Fibroblast of mammary gland (primary cell): ENCODE measurements around the gene MYBBP1A.

Experiments
- DNase-seq: peaks from one replicate; pipeline ENCODE4 v3.0.0-alpha.2; 2010; ENCODE audit warnings: low read depth
- H3K4me3 ChIP-seq: 2 replicates; pipeline ENCODE4 v1.5.1; 2011; ENCODE audit warnings: low read depth, mild to moderate bottlenecking, low read length, moderate library complexity; ENCODE audit not compliant: control insufficient read depth
- TF ChIP-seq, protein P1 (sequence below): conservative IDR thresholded peaks from 2 replicates; pipeline ENCODE4 v1.5.1; 2011; ENCODE audit warnings: low read depth, low read length, inconsistent platforms; ENCODE audit not compliant: control insufficient read depth, insufficient read depth

MYBBP1A gene

GRCh38 chr17:4500191-4500571 lies 55.0 kb downstream of the MYBBP1A start:
- H3K4me3 ChIP-seq = no peak overlapping the region
- TF ChIP-seq, protein P1, sequence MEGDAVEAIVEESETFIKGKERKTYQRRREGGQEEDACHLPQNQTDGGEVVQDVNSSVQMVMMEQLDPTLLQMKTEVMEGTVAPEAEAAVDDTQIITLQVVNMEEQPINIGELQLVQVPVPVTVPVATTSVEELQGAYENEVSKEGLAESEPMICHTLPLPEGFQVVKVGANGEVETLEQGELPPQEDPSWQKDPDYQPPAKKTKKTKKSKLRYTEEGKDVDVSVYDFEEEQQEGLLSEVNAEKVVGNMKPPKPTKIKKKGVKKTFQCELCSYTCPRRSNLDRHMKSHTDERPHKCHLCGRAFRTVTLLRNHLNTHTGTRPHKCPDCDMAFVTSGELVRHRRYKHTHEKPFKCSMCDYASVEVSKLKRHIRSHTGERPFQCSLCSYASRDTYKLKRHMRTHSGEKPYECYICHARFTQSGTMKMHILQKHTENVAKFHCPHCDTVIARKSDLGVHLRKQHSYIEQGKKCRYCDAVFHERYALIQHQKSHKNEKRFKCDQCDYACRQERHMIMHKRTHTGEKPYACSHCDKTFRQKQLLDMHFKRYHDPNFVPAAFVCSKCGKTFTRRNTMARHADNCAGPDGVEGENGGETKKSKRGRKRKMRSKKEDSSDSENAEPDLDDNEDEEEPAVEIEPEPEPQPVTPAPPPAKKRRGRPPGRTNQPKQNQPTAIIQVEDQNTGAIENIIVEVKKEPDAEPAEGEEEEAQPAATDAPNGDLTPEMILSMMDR = no peak

DNA sequence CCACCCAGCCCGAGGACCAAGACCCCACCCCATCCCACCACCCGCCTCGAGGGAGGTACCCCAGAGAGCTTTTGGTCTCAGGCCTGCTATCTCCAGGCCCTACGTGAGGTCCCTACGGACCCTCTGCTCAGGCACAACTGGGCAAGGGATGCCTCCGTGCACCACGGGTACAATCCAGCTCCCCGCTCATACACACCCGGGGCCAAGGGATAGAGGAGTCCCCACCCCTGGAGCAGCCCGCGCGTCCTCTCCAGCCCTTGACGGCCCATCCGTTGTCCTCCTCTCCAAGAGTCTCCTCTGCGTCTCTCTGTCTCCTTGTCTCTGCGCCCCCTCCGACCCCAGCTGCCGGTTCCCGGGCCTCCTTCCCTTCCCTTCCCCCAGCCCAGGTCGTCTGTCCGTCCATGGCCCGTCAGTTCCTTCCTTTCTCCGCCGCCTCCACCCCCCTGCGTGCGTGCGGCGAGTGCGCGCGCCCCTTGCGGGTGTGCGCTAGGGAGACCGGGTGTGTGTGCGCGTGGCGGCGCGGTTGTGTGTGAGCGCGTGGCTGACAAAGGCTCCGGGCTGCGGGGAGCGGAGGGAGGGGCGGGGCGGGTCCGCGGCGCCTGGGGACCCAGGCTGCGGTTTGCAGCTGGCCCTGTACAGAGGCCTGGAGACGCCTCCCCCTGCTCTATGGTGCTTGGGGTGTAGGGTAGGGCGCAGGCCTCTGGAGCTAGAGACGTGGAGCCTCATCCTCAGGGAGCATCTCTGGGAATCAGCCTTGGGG lies 55.6 kb downstream of the MYBBP1A start:
- TF ChIP-seq, protein P1 = no peak
- no peak for DNase-seq
- H3K4me3 ChIP-seq = no peak overlapping the region

More at GRCh38 chr17:4500191-4500571, 55.0 kb downstream of the MYBBP1A start:
- no peak for DNase-seq

DNA sequence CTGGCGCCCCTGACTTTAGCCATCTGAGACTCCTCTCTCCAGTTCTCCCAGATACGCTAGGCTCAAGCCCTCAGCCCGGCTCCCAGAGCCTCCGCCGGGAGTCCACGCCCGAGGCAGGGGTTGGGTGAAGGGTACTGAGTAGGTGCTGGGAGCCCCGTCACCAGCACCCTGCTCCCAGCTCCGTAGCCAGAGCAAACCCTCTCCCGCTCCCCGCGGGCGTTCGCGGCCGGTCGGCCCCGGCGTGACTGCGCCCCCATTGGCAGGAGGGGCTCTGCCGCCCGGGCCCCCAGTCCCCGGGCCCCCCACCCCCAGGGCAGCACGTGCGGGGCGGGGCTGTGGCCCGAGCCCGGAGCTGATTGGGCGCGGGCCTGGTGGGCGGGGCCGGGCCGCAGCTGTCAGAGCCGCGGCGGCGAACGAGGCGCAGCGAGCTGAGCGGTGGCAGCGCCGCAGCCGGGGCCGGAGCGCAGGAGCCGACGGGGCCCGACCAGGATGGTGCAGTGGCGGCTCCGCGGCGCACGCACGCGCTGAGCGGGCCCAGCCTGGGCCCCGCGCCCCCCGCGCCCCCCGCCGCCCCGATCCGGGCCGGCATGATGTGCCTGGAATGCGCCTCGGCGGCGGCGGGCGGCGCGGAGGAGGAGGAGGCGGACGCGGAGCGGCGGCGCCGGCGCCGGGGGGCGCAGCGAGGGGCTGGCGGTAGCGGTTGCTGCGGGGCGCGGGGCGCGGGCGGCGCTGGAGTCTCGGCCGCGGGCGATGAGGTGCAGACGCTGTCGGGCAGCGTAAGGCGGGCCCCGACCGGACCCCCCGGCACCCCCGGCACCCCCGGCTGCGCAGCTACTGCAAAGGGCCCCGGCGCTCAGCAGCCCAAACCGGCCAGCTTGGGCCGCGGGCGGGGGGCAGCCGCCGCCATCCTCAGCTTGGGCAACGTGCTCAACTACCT lies 56.5 kb downstream of the MYBBP1A start, which contains the start of gene SPNS2:
TSS of gene SPNS2 (plus strand) at position 421 of the 937 bp plus-strand sequence. CDS start at position 588, 167 bp downstream.
- no peak within 1 kb of the TSS for H3K4me3 ChIP-seq
- peak; percentile 16 for DNase-seq
- TF ChIP-seq, protein P1 = no peak

GRCh38 chr17:4497101-4497824 lies 57.9 kb downstream of the MYBBP1A start:
- no peak overlapping the region for H3K4me3 ChIP-seq
- DNase-seq = peak; percentile 10
- TF ChIP-seq, protein P1 = no peak

DNA sequence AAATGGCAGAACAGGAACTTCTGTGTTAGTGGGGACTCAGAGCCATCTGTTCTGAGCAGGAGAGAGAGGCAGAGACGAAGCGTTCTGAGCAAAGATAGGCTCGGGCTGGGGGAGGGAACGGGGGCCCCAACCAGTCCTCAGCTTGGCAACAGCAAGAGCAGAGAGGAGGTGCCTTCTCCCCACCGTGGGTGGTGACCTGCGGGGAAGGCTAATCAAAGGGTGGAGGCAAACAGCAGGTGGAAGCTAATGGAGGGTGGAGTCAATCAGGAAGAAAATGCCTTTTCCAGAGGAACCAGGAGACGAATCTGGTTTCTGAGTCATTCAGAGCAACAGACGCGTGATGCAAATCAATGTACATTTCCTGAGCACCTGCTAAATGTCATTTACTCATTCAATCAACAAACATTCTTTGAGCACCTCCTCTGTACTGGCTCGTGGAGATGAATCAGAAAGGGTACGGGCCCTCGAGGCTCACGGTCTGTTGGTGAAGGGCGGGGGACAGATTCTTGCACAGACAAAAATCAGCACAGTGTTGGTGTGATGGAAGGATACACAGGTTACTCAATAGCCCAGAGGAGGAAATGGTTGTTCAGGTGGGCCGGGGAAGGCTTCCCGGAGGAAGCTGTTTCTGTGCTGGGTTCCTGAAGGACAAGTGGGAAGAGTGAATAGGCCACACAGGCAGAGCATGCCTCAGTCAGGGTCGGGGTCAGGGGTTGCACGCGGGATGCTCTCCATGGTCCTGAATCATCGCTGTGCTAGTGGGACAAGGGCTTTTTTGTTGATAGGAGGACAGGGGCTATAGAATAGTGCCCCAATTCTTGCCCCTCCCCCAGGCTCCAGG lies 62.2 kb downstream of the MYBBP1A start:
- H3K4me3 ChIP-seq = no peak overlapping the region
- DNase-seq = peak; percentile 30
- TF ChIP-seq, protein P1 = no peak
